Neural progenitor cell (in vitro differentiated cells): ENCODE data around the gene PCDHGB3. TPM values are rescaled to one million over a fixed set of nuclear protein-coding genes. Genes with fewer than 3 reads are reported as not detected.
A peak's percentile ranks its signal among the peaks of the same experiment; 100 is the strongest.
"Not testable (repeated sequence)": the region's sequence is repeated elsewhere in the genome, so short reads cannot be mapped to it uniquely, and the experiment has no call there.

Source experiments
- DNase-seq: peaks from one replicate; pipeline ENCODE4 v3.0.0-alpha.2; 2016; ENCODE audit warnings: low spot score
- H2AFZ ChIP-seq: fragments of 200-600 bp; sonication (generic); replicated peaks from 2 replicates; pipeline ENCODE4 v1.6.1; 2016; ENCODE audit warnings: antibody characterized with exemption
- H3F3A ChIP-seq: fragments of 200-600 bp; sonication (generic); 2 replicates; pipeline ENCODE4 v1.6.1; 2016; ENCODE audit warnings: antibody characterized with exemption, low read depth
- H3K27ac ChIP-seq: fragments of 200-600 bp; sonication (generic); 2 replicates; pipeline ENCODE4 v1.5.1; 2016; ENCODE audit warnings: mild to moderate bottlenecking
- H3K27me3 ChIP-seq: fragments of 200-600 bp; sonication (generic); 2 replicates; pipeline ENCODE4 v1.6.1; 2016; ENCODE audit warnings: mild to moderate bottlenecking, moderate library complexity
- H3K36me3 ChIP-seq: fragments of 200-600 bp; sonication (generic); 2 replicates; pipeline ENCODE4 v1.5.1; 2016
- H3K4me1 ChIP-seq: fragments of 200-600 bp; sonication (generic); 2 replicates; pipeline ENCODE4 v1.6.1; 2016; ENCODE audit warnings: mixed run types
- H3K4me2 ChIP-seq: fragments of 200-600 bp; sonication (generic); 2 replicates; pipeline ENCODE4 v1.6.1; 2016
- H3K4me3 ChIP-seq: fragments of 200-600 bp; sonication (generic); 2 replicates; pipeline ENCODE4 v1.5.1; 2016
- H3K79me2 ChIP-seq: fragments of 200-600 bp; sonication (generic); 2 replicates; pipeline ENCODE4 v1.6.1; 2016; ENCODE audit warnings: low read depth
- H3K9ac ChIP-seq: fragments of 200-600 bp; sonication (generic); 2 replicates; pipeline ENCODE4 v1.6.1; 2016
- H3K9me3 ChIP-seq: fragments of 200-600 bp; sonication (generic); 2 replicates; pipeline ENCODE4 v1.5.1; 2016; ENCODE audit warnings: low read depth
- H4K20me1 ChIP-seq: fragments of 200-600 bp; sonication (generic); 2 replicates; pipeline ENCODE4 v1.6.1; 2016; ENCODE audit warnings: low read depth
- H3K27ac Mint-ChIP-seq: 3 replicates; pipeline ENCODE4 v1.8.0; 2021; ENCODE audit warnings: mixed read lengths
- H3K27me3 Mint-ChIP-seq: 2 replicates; pipeline ENCODE4 v1.8.0; 2022; ENCODE audit warnings: low read depth, mild to moderate bottlenecking, inconsistent platforms, moderate library complexity, mixed read lengths; ENCODE audit not compliant: insufficient read depth
- H3K36me3 Mint-ChIP-seq: 3 replicates; pipeline ENCODE4 v1.8.0; 2021; ENCODE audit warnings: mixed read lengths
- H3K4me1 Mint-ChIP-seq: 3 replicates; pipeline ENCODE4 v1.8.0; 2021; ENCODE audit warnings: mixed read lengths
- H3K4me3 Mint-ChIP-seq: 3 replicates; pipeline ENCODE4 v1.8.0; 2021; ENCODE audit warnings: mild to moderate bottlenecking, moderate library complexity, mixed read lengths
- H3K9me3 Mint-ChIP-seq: 3 replicates; pipeline ENCODE4 v1.8.0; 2020; ENCODE audit warnings: mixed read lengths
- CTCF ChIP-seq: fragments of 200-600 bp; sonication (generic); IDR thresholded peaks from 2 replicates; pipeline ENCODE4 v1.5.1; 2017; ENCODE audit warnings: antibody characterized with exemption, mild to moderate bottlenecking
- EZH2 ChIP-seq: fragments of 200-600 bp; sonication (generic); IDR thresholded peaks from 2 replicates; pipeline ENCODE4 v1.6.1; 2017; ENCODE audit warnings: antibody characterized with exemption, mild to moderate bottlenecking, moderate library complexity
- EZH2phosphoT487 ChIP-seq: fragments of 200-600 bp; sonication (generic); IDR thresholded peaks from 2 replicates; pipeline ENCODE4 v1.6.1; 2017; ENCODE audit warnings: antibody characterized with exemption
- total RNA-seq: library from RNA; depleted of rRNA; stranded (reverse); fragments of >200 nt; gene quantifications from 2 replicates; pipeline ENCODE4 v1.2.3, GENCODE V29; 2015; ENCODE audit warnings: low replicate concordance

PCDHGB3 gene
- total RNA-seq, 1 donor from 2014 or later = 0.95 TPM

GRCh38 chr5:141411575-141411974, 41.5 kb downstream of the PCDHGB3 start:
- Mint-ChIP-seq H3K27ac (no peak overlapping the region), H3K27me3 (peaks cover 18% of the 10 kb centered on the region), H3K36me3 (peaks cover 67% of the 10 kb centered on the region), H3K4me3 (no peak overlapping the region), H3K9me3 (peaks cover 82% of the 10 kb centered on the region), H3K4me1 (peaks cover 14% of the 10 kb centered on the region)
- TF ChIP-seq CTCF = no peak
- TF ChIP-seq EZH2 = no peak
- no peak for TF ChIP-seq EZH2phosphoT487
- peaks cover 14% of the 10 kb centered on the region for H3F3A ChIP-seq
- peak overlapping the region; percentile 11 for H3K4me3 ChIP-seq
- no peaks in the 10 kb centered on the region for H3K79me2 ChIP-seq
- peaks cover 12% of the 10 kb centered on the region for H3K36me3 ChIP-seq
- H3K9ac ChIP-seq = no peak overlapping the region
- DNase-seq = no peak
- no peak overlapping the region for H2AFZ ChIP-seq
- peaks cover 38% of the 10 kb centered on the region for H3K9me3 ChIP-seq
- H3K4me1 ChIP-seq = no peaks in the 10 kb centered on the region
- no peak overlapping the region for H3K4me2 ChIP-seq
- H3K27ac ChIP-seq = no peak overlapping the region
- peaks cover 8% of the 10 kb centered on the region for H3K27me3 ChIP-seq
- no peaks in the 10 kb centered on the region for H4K20me1 ChIP-seq

- peak within 1 kb of the TSS; percentile 77 for H3K4me3 Mint-ChIP-seq
- Histone ChIP-seq H3K36me3 (peaks cover 12% of the 10 kb centered on the region), H3K9me3 (peaks cover 39% of the 10 kb centered on the region), H3K4me2 (no peak within 1 kb of the TSS), H4K20me1 (no peaks in the 10 kb centered on the region), H3K79me2 (no peaks in the 10 kb centered on the region), H3K9ac (no peak within 1 kb of the TSS), H3K4me3 (peak within 1 kb of the TSS; percentile 17), H3K27me3 (peaks cover 8% of the 10 kb centered on the region), H3F3A (peaks cover 22% of the 10 kb centered on the region), H3K4me1 (no peaks in the 10 kb centered on the region), H2AFZ (no peak within 1 kb of the TSS), H3K27ac (no peak within 1 kb of the TSS)
- no peak for TF ChIP-seq EZH2
- TF ChIP-seq EZH2phosphoT487 = no peak
- TF ChIP-seq CTCF = peak; percentile 41
- H3K36me3 Mint-ChIP-seq = peaks cover 70% of the 10 kb centered on the region
- no peak within 1 kb of the TSS for H3K27ac Mint-ChIP-seq
- H3K27me3 Mint-ChIP-seq = peaks cover 19% of the 10 kb centered on the region
- DNase-seq = peak; percentile 57
- H3K9me3 Mint-ChIP-seq = peaks cover 84% of the 10 kb centered on the region
- H3K4me1 Mint-ChIP-seq = peaks cover 16% of the 10 kb centered on the region
Observed at GRCh38 chr5:141412854-141413539, 43.0 kb downstream of the PCDHGB3 start, which contains the start of gene PCDHGA10. Gene PCDHGA10 (plus strand): TSS chr5:141412987. CDS start chr5:141413176, 189 bp downstream.

- H2AFZ ChIP-seq = no peak overlapping the region
- TF ChIP-seq EZH2 (no peak), EZH2phosphoT487 (no peak), CTCF (no peak)
- Mint-ChIP-seq H3K4me1 (peaks cover 15% of the 10 kb centered on the region), H3K27me3 (peaks cover 21% of the 10 kb centered on the region), H3K27ac (no peak overlapping the region), H3K9me3 (peaks cover 84% of the 10 kb centered on the region), H3K4me3 (peak overlapping the region; percentile 77), H3K36me3 (peaks cover 72% of the 10 kb centered on the region)
- peaks cover 17% of the 10 kb centered on the region for H3K36me3 ChIP-seq
- H3K27me3 ChIP-seq = peaks cover 4% of the 10 kb centered on the region
- H3K4me1 ChIP-seq = no peaks in the 10 kb centered on the region
- no peak for DNase-seq
- no peak overlapping the region for H3K4me2 ChIP-seq
- H3K79me2 ChIP-seq = peaks cover 5% of the 10 kb centered on the region
- no peaks in the 10 kb centered on the region for H4K20me1 ChIP-seq
- no peak overlapping the region for H3K4me3 ChIP-seq
- peaks cover 28% of the 10 kb centered on the region for H3F3A ChIP-seq
- peaks cover 41% of the 10 kb centered on the region for H3K9me3 ChIP-seq
- H3K9ac ChIP-seq = no peak overlapping the region
- H3K27ac ChIP-seq = no peak overlapping the region
Observed at GRCh38 chr5:141413540-141414069, 43.6 kb downstream of the PCDHGB3 start.

- not testable (repeated sequence) for H3K4me3 Mint-ChIP-seq, H3K4me2 ChIP-seq, H3K27ac ChIP-seq, H3K9ac ChIP-seq, H3K79me2 ChIP-seq, H4K20me1 ChIP-seq, H3K27ac Mint-ChIP-seq, H3K27me3 ChIP-seq, H2AFZ ChIP-seq, DNase-seq, H3K4me3 ChIP-seq, H3K4me1 ChIP-seq
- H3F3A ChIP-seq = peaks cover 24% of the 10 kb centered on the region
- H3K36me3 Mint-ChIP-seq = peaks cover 69% of the 10 kb centered on the region
- peaks cover 11% of the 10 kb centered on the region for H3K4me1 Mint-ChIP-seq
- peaks cover 23% of the 10 kb centered on the region for H3K36me3 ChIP-seq
- H3K27me3 Mint-ChIP-seq = peaks cover 17% of the 10 kb centered on the region
- peaks cover 42% of the 10 kb centered on the region for H3K9me3 ChIP-seq
- peaks cover 81% of the 10 kb centered on the region for H3K9me3 Mint-ChIP-seq
Observed at GRCh38 chr5:141414548-141415274, 44.7 kb downstream of the PCDHGB3 start.

- peaks cover 25% of the 10 kb centered on the region for H3F3A ChIP-seq
- not testable (repeated sequence) for H3K4me2 ChIP-seq, H3K27me3 ChIP-seq, H3K4me3 ChIP-seq, H2AFZ ChIP-seq, H3K27ac ChIP-seq, H3K9ac ChIP-seq, H4K20me1 ChIP-seq, H3K4me1 Mint-ChIP-seq, H3K4me1 ChIP-seq, H3K27ac Mint-ChIP-seq, H3K4me3 Mint-ChIP-seq, DNase-seq, H3K79me2 ChIP-seq
- H3K36me3 Mint-ChIP-seq = peaks cover 72% of the 10 kb centered on the region
- peaks cover 23% of the 10 kb centered on the region for H3K36me3 ChIP-seq
- peaks cover 45% of the 10 kb centered on the region for H3K9me3 ChIP-seq
- H3K27me3 Mint-ChIP-seq = peaks cover 18% of the 10 kb centered on the region
- peaks cover 82% of the 10 kb centered on the region for H3K9me3 Mint-ChIP-seq
Observed at GRCh38 chr5:141415275-141415618, 45.2 kb downstream of the PCDHGB3 start.
